Activated naive CD8-positive, alpha-beta T cell treated with anti-CD3 and anti-CD28 coated beads, Interleukin-2, amount 10 ng/mL, durations not matched to agents 7 days and 5 days (primary cell): ENCODE results near the gene DSE. TPM values are rescaled to one million over a fixed set of nuclear protein-coding genes. Genes with fewer than 3 reads are reported as not detected.

ENCODE experiments used
- ATAC-seq: fragments of 150-1000 bp; cut with Tn5 transposase; one replicate; pipeline ENCODE4 v1.10.0; 2021; ENCODE audit warnings: low read depth, moderate library complexity
- POLR2A ChIA-PET: fragments of 350-600 bp; sonication (Branson Sonifier 250); formaldehyde crosslinking; loops from one replicate; lab custom pipeline; 2021; ENCODE audit warnings: antibody characterized with exemption; lab: Charles Lee
- DNase-seq: peaks from one replicate; pipeline ENCODE4 v3.0.0; 2021
- H3K27ac Mint-ChIP-seq: one replicate; pipeline ENCODE4 v1.8.0; 2022; ENCODE audit warnings: mild to moderate bottlenecking, mixed read lengths
- H3K27me3 Mint-ChIP-seq: one replicate; pipeline ENCODE4 v1.8.0; 2022; ENCODE audit warnings: mild to moderate bottlenecking, moderate library complexity, mixed read lengths
- H3K36me3 Mint-ChIP-seq: one replicate; pipeline ENCODE4 v1.8.0; 2021; ENCODE audit warnings: mild to moderate bottlenecking, mixed read lengths
- H3K4me1 Mint-ChIP-seq: one replicate; pipeline ENCODE4 v1.8.0; 2021; ENCODE audit warnings: mixed read lengths
- H3K4me3 Mint-ChIP-seq: one replicate; pipeline ENCODE4 v1.8.0; 2022; ENCODE audit warnings: mild to moderate bottlenecking, moderate library complexity, mixed read lengths
- H3K9me3 Mint-ChIP-seq: one replicate; pipeline ENCODE4 v1.8.0; 2021; ENCODE audit warnings: mixed read lengths
- total RNA-seq, 2 experiments: library from RNA; stranded (reverse); gene quantifications; one replicate each; pipeline ENCODE4 v1.2.3, GENCODE V29; 2021

Gene DSE
- total RNA-seq, 2 experiments from 2014 or later, result 3.9 to 4.1 TPM

DNA sequence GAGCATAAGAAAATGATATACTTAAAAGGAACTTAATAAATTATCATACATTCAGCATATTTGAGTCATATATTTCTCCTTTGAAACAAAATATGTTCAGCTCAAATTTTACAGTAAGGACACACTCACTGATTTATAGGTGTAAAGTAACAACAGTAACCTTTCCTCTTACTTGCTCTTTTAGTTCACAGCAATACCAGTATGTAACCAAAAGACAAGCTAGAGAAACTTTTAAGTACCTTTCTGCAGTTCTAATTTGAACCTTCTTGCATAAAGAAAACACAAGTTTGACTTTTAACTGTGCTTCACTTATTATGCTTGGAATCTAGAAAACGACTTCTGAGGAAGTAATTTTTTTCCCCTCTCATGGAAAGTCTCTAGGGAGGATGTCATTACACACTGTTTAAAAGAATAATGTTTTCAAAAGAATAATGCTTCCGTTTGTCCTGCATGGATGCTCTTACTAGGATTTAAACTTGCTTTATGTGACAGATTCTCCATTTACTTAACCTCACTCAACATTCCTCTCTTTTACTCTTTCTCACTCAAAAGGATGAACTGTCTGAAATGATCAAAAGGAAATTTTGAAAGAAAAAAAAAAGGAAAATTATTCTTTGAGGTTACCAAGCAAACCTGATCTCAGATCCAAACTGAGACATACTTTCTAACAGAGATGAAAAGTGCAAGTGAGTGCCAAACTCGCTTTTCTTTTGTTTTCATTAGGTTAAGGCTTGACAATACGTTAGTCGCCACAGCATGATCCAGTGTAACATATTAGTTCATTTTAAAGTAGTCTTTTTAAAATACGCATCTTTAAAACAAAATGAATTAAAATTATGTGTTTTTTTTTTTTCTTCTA lies 68.1 kb downstream of the DSE start:
- Mint-ChIP-seq H3K36me3 (no peaks in the 10 kb centered on the region), H3K27me3 (peaks cover 30% of the 10 kb centered on the region), H3K27ac (no peak overlapping the region), H3K4me3 (no peak overlapping the region), H3K9me3 (no peaks in the 10 kb centered on the region), H3K4me1 (no peaks in the 10 kb centered on the region)
- DNase-seq (no peak), ATAC-seq (no peak)
- POLR2A ChIA-PET, result no interaction called here

DNA sequence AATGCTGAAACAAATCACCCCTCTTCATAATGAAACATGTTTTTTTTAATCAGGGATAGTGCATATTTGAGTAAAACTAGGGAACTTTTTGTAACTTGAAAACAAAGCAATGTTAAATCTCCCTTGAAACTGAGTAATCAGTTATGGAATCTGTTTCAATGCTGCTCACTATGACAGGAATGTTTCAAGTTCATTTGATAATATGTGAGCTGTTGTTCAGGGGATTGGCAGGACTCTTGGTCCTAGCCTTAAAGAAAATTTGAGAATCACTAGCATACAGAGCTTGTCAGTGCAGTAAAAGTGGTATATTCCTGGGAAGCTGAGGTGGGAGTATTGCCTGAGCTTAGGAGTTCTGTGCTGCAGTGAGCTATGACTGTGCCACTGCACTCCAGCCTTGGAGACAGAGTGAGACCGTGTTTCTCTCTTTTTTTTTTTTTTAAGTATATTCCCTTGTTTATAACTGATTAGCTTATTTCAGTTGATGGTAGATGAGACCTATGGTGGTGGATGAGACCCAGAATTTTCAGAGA lies 68.8 kb downstream of the DSE start:
- H3K4me3 Mint-ChIP-seq, result no peak overlapping the region
- POLR2A ChIA-PET, result no interaction called here
- H3K9me3 Mint-ChIP-seq, result no peaks in the 10 kb centered on the region
- no peak for ATAC-seq
- H3K27ac Mint-ChIP-seq, result no peak overlapping the region
- no peak for DNase-seq
- peaks cover 5% of the 10 kb centered on the region for H3K4me1 Mint-ChIP-seq
- H3K27me3 Mint-ChIP-seq, result peaks cover 32% of the 10 kb centered on the region
- no peaks in the 10 kb centered on the region for H3K36me3 Mint-ChIP-seq

DNA sequence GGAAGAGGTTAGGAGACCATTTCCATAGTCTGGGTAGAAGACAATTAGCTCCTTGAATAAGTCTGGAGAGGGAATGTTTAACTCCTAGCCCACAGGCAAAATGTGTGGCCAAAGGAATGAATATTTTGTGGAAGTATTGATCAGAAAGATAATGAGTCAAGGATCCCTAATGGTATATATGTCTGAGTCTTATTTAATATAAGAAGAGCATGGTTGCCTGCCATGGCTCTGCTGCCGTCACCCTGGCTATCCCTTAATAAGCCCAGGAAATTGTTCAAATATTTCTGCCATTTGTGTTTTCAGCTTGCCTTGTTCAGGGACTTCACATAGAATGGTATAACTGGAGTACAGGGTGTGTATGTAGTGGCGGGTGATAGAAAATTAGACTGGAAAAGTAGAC lies 72.4 kb downstream of the DSE start:
- Mint-ChIP-seq H3K4me1 (peaks cover 21% of the 10 kb centered on the region), H3K27me3 (peaks cover 41% of the 10 kb centered on the region), H3K4me3 (no peak overlapping the region), H3K36me3 (peaks cover 3% of the 10 kb centered on the region), H3K27ac (no peak overlapping the region), H3K9me3 (no peaks in the 10 kb centered on the region)
- POLR2A ChIA-PET, result interaction anchor here (0.6 kb wide), 1 partner anchor 73 kb away, joined by 3 read pairs; the partner anchor contains the start of gene DSE
- DNase-seq, result no peak
- no peak for ATAC-seq

DNA sequence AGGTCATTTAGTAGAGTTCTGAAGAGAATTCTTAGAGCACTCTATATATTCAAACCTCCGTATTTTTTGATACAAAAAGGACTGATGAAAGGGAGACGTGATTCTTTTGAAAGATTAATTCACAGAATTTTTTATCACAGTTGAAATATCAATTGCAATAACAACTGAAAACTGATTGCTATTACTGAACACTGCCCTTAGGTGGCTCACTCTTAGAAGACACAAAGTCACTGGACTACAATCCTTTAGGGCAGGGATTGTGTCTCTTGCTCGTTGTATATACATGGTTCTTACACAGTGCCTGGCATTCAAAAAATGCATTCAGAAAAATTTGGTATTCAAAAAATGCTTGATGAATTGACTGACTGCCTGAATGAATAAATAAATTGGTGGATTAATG lies 73.3 kb downstream of the DSE start:
- Mint-ChIP-seq H3K4me1 (peaks cover 21% of the 10 kb centered on the region), H3K9me3 (no peaks in the 10 kb centered on the region), H3K27ac (no peak overlapping the region), H3K4me3 (no peak overlapping the region), H3K36me3 (peaks cover 5% of the 10 kb centered on the region), H3K27me3 (peaks cover 41% of the 10 kb centered on the region)
- DNase-seq, result no peak
- ATAC-seq, result peak; percentile 66
- POLR2A ChIA-PET, result no interaction called here

DNA sequence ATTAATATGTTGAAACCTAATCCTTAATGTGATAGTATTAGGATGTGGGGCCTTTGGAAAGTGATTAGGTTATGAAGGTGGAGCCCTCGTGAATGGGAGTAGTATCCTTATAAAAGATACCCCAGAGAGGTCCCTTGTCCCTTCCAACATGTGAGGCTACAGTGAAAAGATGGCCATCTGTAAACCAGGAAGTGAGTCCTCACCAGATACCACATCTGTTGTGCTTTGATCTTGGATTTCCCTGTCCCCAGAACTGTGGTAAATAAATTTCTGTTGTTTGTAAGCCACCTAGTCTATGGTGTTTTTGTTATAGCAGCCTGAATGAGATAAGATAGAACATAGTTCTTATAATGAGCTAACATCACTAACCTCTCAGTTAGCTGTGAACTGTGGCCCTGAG lies 73.8 kb downstream of the DSE start:
- H3K27ac Mint-ChIP-seq, result peak overlapping the region; percentile 13
- ATAC-seq (peak; percentile 60), DNase-seq (no peak)
- peaks cover 5% of the 10 kb centered on the region for H3K36me3 Mint-ChIP-seq
- peaks cover 39% of the 10 kb centered on the region for H3K27me3 Mint-ChIP-seq
- POLR2A ChIA-PET, result no interaction called here
- no peaks in the 10 kb centered on the region for H3K9me3 Mint-ChIP-seq
- no peak overlapping the region for H3K4me3 Mint-ChIP-seq
- H3K4me1 Mint-ChIP-seq, result peaks cover 21% of the 10 kb centered on the region

DNA sequence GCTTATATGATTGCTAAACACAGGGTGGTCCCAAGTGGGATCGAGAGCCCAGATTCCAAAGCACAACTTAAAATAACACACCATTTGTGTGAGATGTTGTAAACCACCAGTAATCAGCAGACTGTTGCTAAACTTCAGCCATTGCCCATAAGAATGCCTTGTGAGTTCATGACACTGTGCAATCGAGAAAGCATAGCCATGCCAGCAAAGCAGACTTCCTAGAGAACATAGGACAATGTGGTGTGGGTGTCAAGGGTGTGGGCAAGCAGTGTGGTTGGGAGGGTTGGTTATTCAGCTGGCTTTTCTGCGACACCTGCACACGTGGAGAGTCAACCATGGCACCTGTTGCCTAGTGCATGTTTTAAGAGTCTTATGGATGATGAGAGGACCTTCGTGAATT lies 74.4 kb downstream of the DSE start:
- Mint-ChIP-seq H3K27me3 (peaks cover 36% of the 10 kb centered on the region), H3K9me3 (no peaks in the 10 kb centered on the region), H3K36me3 (peaks cover 9% of the 10 kb centered on the region), H3K4me1 (peaks cover 24% of the 10 kb centered on the region), H3K27ac (no peak overlapping the region), H3K4me3 (no peak overlapping the region)
- ATAC-seq (peak; percentile 20), DNase-seq (no peak)
- POLR2A ChIA-PET, result no interaction called here

DNA sequence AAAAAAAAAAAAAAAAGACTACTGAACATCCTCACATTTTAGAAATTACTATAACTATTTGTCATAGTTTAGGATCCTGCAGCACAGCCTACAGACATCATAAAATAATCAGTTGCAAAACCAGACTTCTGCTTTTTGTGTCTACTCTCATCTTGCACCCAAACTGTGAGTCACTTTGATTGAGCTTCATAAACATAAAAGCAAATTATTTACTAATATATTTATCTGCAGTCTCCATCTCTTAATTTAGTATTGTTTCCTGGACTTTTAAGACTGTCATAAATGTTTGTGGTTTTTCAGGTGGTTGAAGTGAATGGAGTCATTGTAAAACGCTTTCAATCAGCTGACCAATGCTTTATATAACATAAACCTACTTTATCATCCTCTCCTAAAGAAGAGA lies 75.7 kb downstream of the DSE start:
- Mint-ChIP-seq H3K4me3 (no peak overlapping the region), H3K4me1 (peaks cover 35% of the 10 kb centered on the region), H3K27me3 (peaks cover 31% of the 10 kb centered on the region), H3K27ac (no peak overlapping the region), H3K9me3 (no peaks in the 10 kb centered on the region), H3K36me3 (peaks cover 10% of the 10 kb centered on the region)
- DNase-seq, result no peak
- ATAC-seq, result no peak
- POLR2A ChIA-PET, result no interaction called here

DNA sequence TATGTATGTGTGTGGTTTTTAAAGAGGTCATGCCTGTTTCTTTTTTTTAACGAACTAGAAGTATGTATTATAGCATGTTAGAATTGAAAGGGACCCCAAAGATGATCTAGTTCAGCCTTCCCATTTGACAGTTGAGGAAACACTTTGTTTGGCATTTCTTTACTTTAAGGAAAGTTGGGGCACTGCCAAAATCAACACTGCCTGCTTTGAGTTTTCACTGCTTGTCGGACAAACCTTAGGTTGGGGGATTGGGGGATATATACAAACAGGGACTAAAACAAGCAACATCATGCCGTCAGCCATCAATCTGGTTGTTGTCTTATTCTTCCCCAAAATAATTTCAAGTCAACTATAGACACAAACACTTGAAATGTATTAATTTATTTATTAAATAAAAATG lies 76.3 kb downstream of the DSE start:
- POLR2A ChIA-PET, result no interaction called here
- peaks cover 27% of the 10 kb centered on the region for H3K27me3 Mint-ChIP-seq
- H3K36me3 Mint-ChIP-seq, result peaks cover 10% of the 10 kb centered on the region
- no peaks in the 10 kb centered on the region for H3K9me3 Mint-ChIP-seq
- DNase-seq (no peak), ATAC-seq (no peak)
- no peak overlapping the region for H3K4me3 Mint-ChIP-seq
- H3K4me1 Mint-ChIP-seq, result peaks cover 40% of the 10 kb centered on the region
- no peak overlapping the region for H3K27ac Mint-ChIP-seq

DNA sequence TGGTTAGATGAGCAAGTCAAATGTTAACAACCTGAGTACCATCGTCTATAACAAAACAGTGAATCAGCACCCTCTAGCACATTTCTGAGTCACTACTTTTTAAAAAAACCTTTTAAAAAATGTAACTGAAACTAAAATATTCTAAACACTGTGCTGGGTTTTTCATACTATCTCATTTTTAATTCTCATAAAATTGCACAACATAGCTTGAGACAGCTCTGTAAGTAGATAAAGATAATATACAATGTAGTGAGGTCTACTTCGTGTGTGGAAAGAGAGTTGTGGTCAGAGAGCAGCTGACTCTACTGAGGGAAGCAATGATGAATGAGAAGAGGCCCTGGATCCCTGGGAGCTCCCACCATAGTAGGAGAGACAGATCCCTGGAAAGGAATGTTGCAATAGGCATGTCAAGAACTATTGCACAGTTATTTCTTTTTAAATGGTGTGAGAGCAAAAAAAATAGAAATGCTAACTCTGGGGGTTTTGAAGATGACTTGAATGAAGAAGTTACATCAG lies 76.8 kb downstream of the DSE start:
- Mint-ChIP-seq H3K27ac (no peak overlapping the region), H3K4me3 (no peak overlapping the region), H3K36me3 (peaks cover 10% of the 10 kb centered on the region), H3K4me1 (peaks cover 40% of the 10 kb centered on the region), H3K27me3 (peaks cover 22% of the 10 kb centered on the region), H3K9me3 (no peaks in the 10 kb centered on the region)
- DNase-seq (no peak), ATAC-seq (no peak)
- POLR2A ChIA-PET, result no interaction called here

DNA sequence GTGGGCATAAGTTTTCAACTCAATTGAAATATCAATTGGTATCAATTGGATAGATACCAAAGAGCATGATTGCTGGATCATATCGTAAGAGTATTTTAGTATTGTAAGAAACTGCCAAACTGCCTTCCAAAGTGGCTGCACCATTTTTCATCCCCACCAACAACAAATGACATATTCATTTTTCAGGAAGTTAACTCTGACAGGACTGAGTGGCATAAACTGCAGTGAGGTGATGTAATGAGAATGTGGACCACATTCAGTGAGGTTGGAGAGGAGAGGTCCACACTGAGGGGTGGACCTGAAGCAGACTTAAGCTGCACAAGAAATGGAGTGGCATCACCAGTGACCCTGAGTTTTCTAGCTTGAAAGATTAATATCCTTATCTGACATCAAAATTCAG lies 78.8 kb downstream of the DSE start:
- Mint-ChIP-seq H3K9me3 (no peaks in the 10 kb centered on the region), H3K4me3 (no peak overlapping the region), H3K4me1 (peaks cover 38% of the 10 kb centered on the region), H3K27me3 (peaks cover 23% of the 10 kb centered on the region), H3K36me3 (peaks cover 17% of the 10 kb centered on the region), H3K27ac (no peak overlapping the region)
- DNase-seq (no peak), ATAC-seq (no peak)
- POLR2A ChIA-PET, result no interaction called here

DNA sequence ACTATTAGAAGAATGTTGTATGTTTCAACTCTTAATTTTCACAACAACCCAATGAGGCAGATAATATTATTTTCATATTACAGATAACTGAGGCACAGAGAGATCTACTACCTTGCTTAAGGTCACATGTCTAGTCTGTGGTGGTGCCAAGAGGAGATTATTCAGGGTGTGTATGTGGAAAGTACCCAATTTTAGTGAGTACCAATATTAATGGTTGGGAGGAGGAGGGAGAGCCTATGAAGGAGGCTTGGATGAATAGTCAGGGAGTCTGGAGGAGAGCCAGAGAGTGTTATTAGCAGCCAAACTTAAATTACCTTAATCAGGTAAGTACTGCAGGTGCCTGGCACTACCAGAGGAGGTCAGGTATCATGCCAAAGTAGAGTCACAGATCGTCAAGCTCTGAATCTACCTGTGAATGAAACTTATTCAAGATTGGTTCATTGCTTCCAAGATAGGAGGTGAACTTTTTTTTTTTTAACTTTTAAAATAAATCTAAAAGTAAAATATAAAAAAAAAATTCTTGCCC lies 79.5 kb downstream of the DSE start:
- Mint-ChIP-seq H3K27ac (peak overlapping the region; percentile 24), H3K4me3 (no peak overlapping the region), H3K27me3 (peaks cover 22% of the 10 kb centered on the region), H3K9me3 (no peaks in the 10 kb centered on the region), H3K4me1 (peaks cover 31% of the 10 kb centered on the region), H3K36me3 (peaks cover 17% of the 10 kb centered on the region)
- DNase-seq (no peak), ATAC-seq (no peak)
- POLR2A ChIA-PET, result no interaction called here

DNA sequence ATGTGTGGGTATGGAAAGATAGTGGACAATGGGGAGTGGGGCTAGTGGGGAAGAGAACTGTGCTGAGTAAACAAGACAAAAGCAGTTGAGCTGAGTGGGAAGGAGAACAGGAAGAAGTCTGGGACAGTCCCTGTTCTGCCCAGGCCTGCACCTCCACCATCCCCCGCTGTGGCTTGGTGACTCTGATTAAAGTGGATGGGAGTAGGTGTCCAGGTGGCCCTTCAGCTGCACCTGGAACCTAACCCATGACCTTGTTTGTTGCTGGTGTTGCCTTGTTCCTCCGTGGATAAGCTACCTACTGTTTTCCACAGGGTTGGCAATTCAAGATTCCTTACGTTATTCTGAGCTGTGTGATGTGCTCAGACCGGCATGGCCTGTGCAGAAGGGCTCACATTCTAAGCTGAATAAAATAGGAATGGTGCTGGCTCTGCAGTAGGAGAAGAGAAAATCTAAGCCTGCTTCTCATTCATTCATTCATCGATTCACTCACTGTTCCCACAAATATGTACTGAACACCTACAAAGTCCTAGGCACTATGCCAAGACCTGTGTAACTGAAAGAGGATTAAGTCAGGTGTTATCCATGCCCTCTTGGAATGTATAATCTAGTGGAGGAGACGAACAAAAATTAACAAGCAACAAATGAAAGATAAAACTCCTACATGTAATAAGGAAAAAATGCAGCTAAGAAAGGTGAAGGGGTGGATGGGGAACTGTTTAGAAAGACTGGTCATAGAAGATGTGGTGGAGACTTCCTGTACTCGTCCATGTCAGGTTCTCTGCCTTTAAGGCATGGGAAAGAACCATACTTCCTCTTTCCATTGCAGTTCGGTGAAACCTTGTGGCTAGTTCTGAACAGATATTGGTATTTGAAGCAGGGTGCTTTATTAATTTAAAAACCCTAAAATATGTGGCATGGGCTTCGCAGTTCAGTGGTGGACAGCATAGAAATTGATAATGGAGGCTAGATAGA lies 80.3 kb downstream of the DSE start:
- Mint-ChIP-seq H3K36me3 (peaks cover 21% of the 10 kb centered on the region), H3K27ac (peak overlapping the region; percentile 32), H3K27me3 (peaks cover 22% of the 10 kb centered on the region), H3K4me3 (peak overlapping the region; percentile 62), H3K9me3 (no peaks in the 10 kb centered on the region), H3K4me1 (peaks cover 30% of the 10 kb centered on the region)
- ATAC-seq (peak; percentile 75), DNase-seq (no peak)
- POLR2A ChIA-PET, result no interaction called here

DNA sequence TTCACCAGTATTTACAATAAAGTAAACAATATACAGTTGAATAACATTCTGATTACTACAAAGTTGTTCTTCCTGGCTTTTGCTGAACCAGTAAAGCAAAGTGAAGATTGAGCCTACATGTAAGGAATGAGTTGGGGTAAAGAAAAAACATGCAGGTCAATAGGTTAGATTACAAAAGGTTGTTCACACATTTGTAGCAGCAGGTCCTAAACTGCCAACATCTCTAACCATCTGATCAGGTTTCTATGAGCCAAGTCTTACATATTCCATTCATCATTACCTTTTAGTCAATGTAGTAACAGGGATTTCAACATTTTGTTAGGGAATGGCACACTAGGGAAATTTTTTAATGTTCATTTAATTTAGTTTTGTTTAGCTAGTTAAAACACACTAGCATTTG lies 81.2 kb downstream of the DSE start:
- Mint-ChIP-seq H3K9me3 (no peaks in the 10 kb centered on the region), H3K4me3 (no peak overlapping the region), H3K27me3 (peaks cover 22% of the 10 kb centered on the region), H3K4me1 (peaks cover 34% of the 10 kb centered on the region), H3K36me3 (peaks cover 21% of the 10 kb centered on the region), H3K27ac (no peak overlapping the region)
- no peak for DNase-seq
- POLR2A ChIA-PET, result interaction anchor here (0.6 kb wide), 1 partner anchor 214 kb away, joined by 5 read pairs; no protein-coding TSS in a partner anchor
- ATAC-seq, result no peak
